ENCODE measurements around the gene CYREN.

DNA sequence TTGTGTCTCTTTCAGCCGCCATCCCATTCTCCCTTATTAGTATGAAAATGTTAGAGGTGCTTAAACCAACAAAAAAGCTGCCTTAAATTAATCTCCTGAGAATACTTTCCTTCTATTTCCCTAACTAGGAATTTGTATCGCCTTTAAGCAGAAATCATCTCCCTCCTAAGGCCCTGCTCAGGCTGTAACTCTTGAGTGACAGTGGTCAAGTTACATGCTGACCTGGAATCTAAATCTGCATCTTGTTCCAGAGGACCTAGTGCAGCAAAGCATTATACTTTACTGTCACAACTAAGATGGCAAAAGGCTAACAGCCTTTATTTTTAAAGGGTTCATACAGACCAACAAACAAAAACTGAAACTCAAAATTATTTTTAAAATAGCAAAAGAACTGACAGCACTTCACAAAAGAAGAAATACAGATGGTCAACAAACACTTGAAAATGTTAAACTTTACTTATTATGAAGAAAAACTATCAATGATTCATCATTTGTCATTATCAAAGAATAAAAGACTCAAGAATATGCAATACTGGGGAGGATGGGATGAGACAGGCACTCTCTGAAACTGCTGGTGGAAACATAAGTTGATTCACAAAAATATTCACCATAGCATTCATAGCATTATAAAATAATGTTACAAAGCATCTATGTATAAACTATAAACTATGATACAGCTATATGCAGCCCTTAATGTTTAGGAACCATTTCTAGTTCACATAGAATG is 11.0 kb downstream of the CYREN start:
- TF ChIP-seq, protein P1, sequence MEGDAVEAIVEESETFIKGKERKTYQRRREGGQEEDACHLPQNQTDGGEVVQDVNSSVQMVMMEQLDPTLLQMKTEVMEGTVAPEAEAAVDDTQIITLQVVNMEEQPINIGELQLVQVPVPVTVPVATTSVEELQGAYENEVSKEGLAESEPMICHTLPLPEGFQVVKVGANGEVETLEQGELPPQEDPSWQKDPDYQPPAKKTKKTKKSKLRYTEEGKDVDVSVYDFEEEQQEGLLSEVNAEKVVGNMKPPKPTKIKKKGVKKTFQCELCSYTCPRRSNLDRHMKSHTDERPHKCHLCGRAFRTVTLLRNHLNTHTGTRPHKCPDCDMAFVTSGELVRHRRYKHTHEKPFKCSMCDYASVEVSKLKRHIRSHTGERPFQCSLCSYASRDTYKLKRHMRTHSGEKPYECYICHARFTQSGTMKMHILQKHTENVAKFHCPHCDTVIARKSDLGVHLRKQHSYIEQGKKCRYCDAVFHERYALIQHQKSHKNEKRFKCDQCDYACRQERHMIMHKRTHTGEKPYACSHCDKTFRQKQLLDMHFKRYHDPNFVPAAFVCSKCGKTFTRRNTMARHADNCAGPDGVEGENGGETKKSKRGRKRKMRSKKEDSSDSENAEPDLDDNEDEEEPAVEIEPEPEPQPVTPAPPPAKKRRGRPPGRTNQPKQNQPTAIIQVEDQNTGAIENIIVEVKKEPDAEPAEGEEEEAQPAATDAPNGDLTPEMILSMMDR (IDR thresholded peaks at IDR 0.05) = no peak
- no peak for TF ChIP-seq POLR2AphosphoS5 (IDR thresholded peaks at IDR 0.05)
- no peak for TF ChIP-seq POLR2A (IDR thresholded peaks at IDR 0.05)
- TF ChIP-seq EP300 (IDR thresholded peaks at IDR 0.05) = no peak

Measured in upper lobe of left lung (tissue), 4 donors.